Loucy (cell line): ENCODE measurements around the gene EDC4.

Source experiments
- H2AFZ ChIP-seq: fragments of 200-600 bp; sonication (generic); 2 replicates; pipeline ENCODE4 v1.6.0; 2016; ENCODE audit warnings: antibody characterized with exemption, mild to moderate bottlenecking, low read length, moderate library complexity
- H3F3A ChIP-seq: fragments of 200-600 bp; 2 replicates; pipeline ENCODE4 v1.6.0; 2016; ENCODE audit warnings: antibody characterized with exemption, low read depth, mild to moderate bottlenecking
- H3K27me3 ChIP-seq: fragments of 200-600 bp; sonication (generic); 2 replicates; pipeline ENCODE4 v1.6.1; 2014; ENCODE audit warnings: low read length, mild to moderate bottlenecking; ENCODE audit not compliant: insufficient read depth, poor library complexity, severe bottlenecking
- H3K36me3 ChIP-seq: fragments of 200-600 bp; sonication (generic); 2 replicates; pipeline ENCODE4 v1.6.1; 2016; ENCODE audit warnings: low read length; ENCODE audit not compliant: insufficient read depth
- H3K4me1 ChIP-seq: fragments of 200-600 bp; sonication (generic); 2 replicates; pipeline ENCODE4 v1.5.1; 2014; ENCODE audit warnings: low read length, mild to moderate bottlenecking; ENCODE audit not compliant: insufficient read depth, poor library complexity, severe bottlenecking
- H3K4me2 ChIP-seq: fragments of 200-600 bp; sonication (generic); 2 replicates; pipeline ENCODE4 v1.6.0; 2014; ENCODE audit warnings: antibody characterized with exemption, low read length, low read depth, mild to moderate bottlenecking; ENCODE audit not compliant: poor library complexity, severe bottlenecking
- H3K4me3 ChIP-seq: fragments of 200-600 bp; sonication (generic); 2 replicates; pipeline ENCODE4 v1.5.1; 2014; ENCODE audit warnings: low read length, mild to moderate bottlenecking, mixed read lengths; ENCODE audit not compliant: poor library complexity, severe bottlenecking
- H3K79me2 ChIP-seq: fragments of 200-600 bp; sonication (generic); 2 replicates; pipeline ENCODE4 v1.6.1; 2014; ENCODE audit warnings: low read length; ENCODE audit not compliant: insufficient read depth
- H3K9ac ChIP-seq: fragments of 200-600 bp; sonication (generic); 2 replicates; pipeline ENCODE4 v1.6.0; 2014; ENCODE audit warnings: mild to moderate bottlenecking, low read depth, low read length, moderate library complexity; ENCODE audit not compliant: poor library complexity, severe bottlenecking
- H3K9me2 ChIP-seq: fragments of 200-600 bp; sonication (generic); replicated peaks from 2 replicates; pipeline ENCODE4 v1.6.1; 2016; ENCODE audit warnings: low read depth, low read length, mixed read lengths
- H3K9me3 ChIP-seq: fragments of 200-600 bp; sonication (generic); 2 replicates; pipeline ENCODE4 v1.6.1; 2014; ENCODE audit warnings: mild to moderate bottlenecking, antibody characterized with exemption, low read length, low read depth; ENCODE audit not compliant: insufficient read depth
- H4K20me1 ChIP-seq: fragments of 200-600 bp; sonication (generic); 2 replicates; pipeline ENCODE4 v1.6.0; 2014; ENCODE audit warnings: antibody characterized with exemption, low read length, mild to moderate bottlenecking; ENCODE audit not compliant: insufficient read depth, poor library complexity, severe bottlenecking
- CTCF ChIP-seq: fragments of 200-600 bp; sonication (generic); conservative IDR thresholded peaks from 2 replicates; pipeline ENCODE4 v1.5.1; 2014; ENCODE audit warnings: mild to moderate bottlenecking, antibody characterized with exemption, low read length
- EZH2phosphoT487 ChIP-seq: fragments of 200-600 bp; IDR thresholded peaks from 2 replicates; pipeline ENCODE4 v1.6.1; 2018; ENCODE audit warnings: antibody characterized with exemption, mild to moderate bottlenecking, moderate library complexity, borderline replicate concordance

EDC4 gene

GRCh38 chr16:67927131-67927941 is 54.5 kb downstream of the EDC4 start:
- Histone ChIP-seq H3K4me3 (no peak overlapping the region), H3K9ac (no peak overlapping the region)
- no peak for TF ChIP-seq CTCF
- TF ChIP-seq EZH2phosphoT487, result no peak

GRCh38 chr16:67928147-67928546 is 55.3 kb downstream of the EDC4 start:
- peaks cover 13% of the 10 kb centered on the region; the same call in 1 of the 2 replicates for H3K36me3 ChIP-seq
- H3K27me3 ChIP-seq, result no peaks in the 10 kb centered on the region
- H2AFZ ChIP-seq, result no peak overlapping the region
- no peaks in the 10 kb centered on the region for H3K9me3 ChIP-seq
- no peaks in the 10 kb centered on the region for H3K79me2 ChIP-seq
- no peaks in the 10 kb centered on the region for H3F3A ChIP-seq
- TF ChIP-seq EZH2phosphoT487 (no peak), CTCF (no peak)
- H4K20me1 ChIP-seq, result no peaks in the 10 kb centered on the region
- H3K9me2 ChIP-seq, result no peaks in the 10 kb centered on the region
- peaks cover 3% of the 10 kb centered on the region for H3K4me1 ChIP-seq
- no peak overlapping the region for H3K9ac ChIP-seq
- H3K4me3 ChIP-seq, result no peak overlapping the region
- no peak overlapping the region for H3K4me2 ChIP-seq

More at GRCh38 chr16:67927131-67927941, 54.5 kb downstream of the EDC4 start:
- H3K9me3 ChIP-seq, result no peaks in the 10 kb centered on the region
- no peak overlapping the region for H3K4me2 ChIP-seq
- H3F3A ChIP-seq, result no peaks in the 10 kb centered on the region
- peaks cover 13% of the 10 kb centered on the region; the same call in 1 of the 2 replicates for H3K36me3 ChIP-seq
- no peaks in the 10 kb centered on the region for H3K9me2 ChIP-seq
- H3K79me2 ChIP-seq, result no peaks in the 10 kb centered on the region
- no peaks in the 10 kb centered on the region for H4K20me1 ChIP-seq
- H3K4me1 ChIP-seq, result peaks cover 3% of the 10 kb centered on the region
- H3K27me3 ChIP-seq, result no peaks in the 10 kb centered on the region
- no peak overlapping the region for H2AFZ ChIP-seq

- TF ChIP-seq EZH2phosphoT487, result no peak
- TF ChIP-seq CTCF, result peak; percentile 85
These were observed 55.9 kb downstream of the EDC4 start for GRCh38 chr16:67928561-67929364.

More at GRCh38 chr16:67928561-67929364, 55.9 kb downstream of the EDC4 start:
- H3F3A ChIP-seq, result no peaks in the 10 kb centered on the region
- no peak overlapping the region for H3K4me2 ChIP-seq
- no peaks in the 10 kb centered on the region for H3K79me2 ChIP-seq
- no peaks in the 10 kb centered on the region for H3K27me3 ChIP-seq
- H3K4me3 ChIP-seq, result no peak overlapping the region
- H3K9me3 ChIP-seq, result no peaks in the 10 kb centered on the region
- H4K20me1 ChIP-seq, result no peaks in the 10 kb centered on the region
- H3K36me3 ChIP-seq, result peaks cover 13% of the 10 kb centered on the region; the same call in 1 of the 2 replicates
- H3K9ac ChIP-seq, result no peak overlapping the region
- H3K9me2 ChIP-seq, result no peaks in the 10 kb centered on the region
- H2AFZ ChIP-seq, result no peak overlapping the region
- peaks cover 3% of the 10 kb centered on the region for H3K4me1 ChIP-seq
